ENCODE results near the gene ADAMTSL2.

The ADAMTSL2 gene

GRCh38 chr9:133612816-133613215, 78.3 kb downstream of the ADAMTSL2 start:
- no peak overlapping the region for H4K8ac ChIP-seq (ENCODE audit: low read depth, low read length)
- no peak overlapping the region for H2BK15ac ChIP-seq (ENCODE audit: low read length)
- H3K4ac ChIP-seq (ENCODE audit: low read length), result no peak overlapping the region
- no CpG with 5 or more reads among the region's 8 CpGs for WGBS, 2 donors (ENCODE audit: extremely low coverage in 2 of 2, insufficient read length in 2 of 2, insufficient replicate concordance in 1 of 2)
- H2BK120ac ChIP-seq (ENCODE audit: low read depth, low read length), result no peak overlapping the region
- no peak overlapping the region for H3K23ac ChIP-seq (ENCODE audit: low read depth, low read length, poor library complexity)
- H3K36me3 ChIP-seq (replicated peaks in 1 of 2; ENCODE audit: control insufficient read depth in 2 of 2, insufficient read depth in 2 of 2, low read length in 2 of 2), result no peaks in the 10 kb centered on the region
- peaks cover 0 to 90% (median 17%) of the 10 kb centered on the region in 3 experiments for H3K27me3 ChIP-seq (ENCODE audit: control insufficient read depth in 3 of 3, insufficient read depth in 3 of 3, low read depth in 1 of 3, low read length in 3 of 3)
- H3K14ac ChIP-seq (ENCODE audit: low read length), result no peak overlapping the region
- H3K9me3 ChIP-seq (replicated peaks in 1 of 2; ENCODE audit: control insufficient read depth in 2 of 2, insufficient read depth in 1 of 2, low read depth in 1 of 2, low read length in 2 of 2), result no peaks in the 10 kb centered on the region
- H3K4me2 ChIP-seq (ENCODE audit: insufficient read depth, low read length, poor library complexity, severe bottlenecking), result no peak overlapping the region
- no peak overlapping the region for H2AK5ac ChIP-seq (ENCODE audit: low read depth, low read length)
- H2BK12ac ChIP-seq (ENCODE audit: low read length), result no peak overlapping the region
- H2AFZ ChIP-seq (ENCODE audit: low read length), result no peak overlapping the region
- no peak overlapping the region for H3K18ac ChIP-seq (ENCODE audit: low read length)
- no peak overlapping the region for H3K9ac ChIP-seq (ENCODE audit: low read depth, low read length, poor library complexity)
- no peaks in the 10 kb centered on the region for H3K79me1 ChIP-seq (ENCODE audit: low read depth, low read length)
- no peak overlapping the region for H3K4me3 ChIP-seq (ENCODE audit: low read length in 2 of 2)
- DNase-seq (ENCODE audit: low spot score), result no peak
- no peak overlapping the region for H2BK5ac ChIP-seq (ENCODE audit: low read length)
- H3K4me1 ChIP-seq (ENCODE audit: control insufficient read depth in 2 of 2, insufficient read depth in 1 of 2, low read depth in 1 of 2, low read length in 2 of 2), result peaks cover 3 to 4% of the 10 kb centered on the region in 2 donors
- H3K27ac ChIP-seq (replicated peaks; ENCODE audit: low read length), result no peak overlapping the region
- no peak overlapping the region for H4K91ac ChIP-seq (ENCODE audit: low read depth, low read length, poor library complexity)

- Histone ChIP-seq H3K27me3 (ENCODE audit: control insufficient read depth in 3 of 3, insufficient read depth in 3 of 3, low read depth in 1 of 3, low read length in 3 of 3) (peaks cover 0 to 90% (median 11%) of the 10 kb centered on the region in 3 experiments), H2BK120ac (ENCODE audit: low read depth, low read length) (no peak overlapping the region), H3K4ac (ENCODE audit: low read length) (no peak overlapping the region), H3K4me3 (ENCODE audit: low read length in 2 of 2) (no peak overlapping the region), H3K36me3 (replicated peaks in 1 of 2; ENCODE audit: control insufficient read depth in 2 of 2, insufficient read depth in 2 of 2, low read length in 2 of 2) (no peaks in the 10 kb centered on the region), H2BK15ac (ENCODE audit: low read length) (no peak overlapping the region), H3K27ac (replicated peaks; ENCODE audit: low read length) (no peak overlapping the region), H3K4me1 (ENCODE audit: control insufficient read depth in 2 of 2, insufficient read depth in 1 of 2, low read depth in 1 of 2, low read length in 2 of 2) (peaks cover 3 to 4% of the 10 kb centered on the region in 2 donors), H2BK12ac (ENCODE audit: low read length) (no peak overlapping the region), H3K4me2 (ENCODE audit: insufficient read depth, low read length, poor library complexity, severe bottlenecking) (no peak overlapping the region), H3K9me3 (replicated peaks in 1 of 2; ENCODE audit: control insufficient read depth in 2 of 2, insufficient read depth in 1 of 2, low read depth in 1 of 2, low read length in 2 of 2) (no peaks in the 10 kb centered on the region), H2BK5ac (ENCODE audit: low read length) (no peak overlapping the region), H3K23ac (ENCODE audit: low read depth, low read length, poor library complexity) (no peak overlapping the region), H2AK5ac (ENCODE audit: low read depth, low read length) (no peak overlapping the region), H3K79me1 (ENCODE audit: low read depth, low read length) (no peaks in the 10 kb centered on the region), H3K9ac (ENCODE audit: low read depth, low read length, poor library complexity) (no peak overlapping the region), H2AFZ (ENCODE audit: low read length) (no peak overlapping the region), H3K14ac (ENCODE audit: low read length) (no peak overlapping the region), H4K8ac (ENCODE audit: low read depth, low read length) (no peak overlapping the region), H4K91ac (ENCODE audit: low read depth, low read length, poor library complexity) (no peak overlapping the region), H3K18ac (ENCODE audit: low read length) (no peak overlapping the region)
- DNase-seq (ENCODE audit: low spot score), result no peak
- WGBS, 2 donors (ENCODE audit: extremely low coverage in 2 of 2, insufficient read length in 2 of 2, insufficient replicate concordance in 1 of 2), result no CpG with 5 or more reads among the region's 16 CpGs
These were observed 78.9 kb downstream of the ADAMTSL2 start for GRCh38 chr9:133613432-133613831.

GRCh38 chr9:133614056-133614455, 79.6 kb downstream of the ADAMTSL2 start:
- H3K4me1 ChIP-seq (ENCODE audit: control insufficient read depth in 2 of 2, insufficient read depth in 1 of 2, low read depth in 1 of 2, low read length in 2 of 2), result peaks cover 3 to 4% of the 10 kb centered on the region in 2 donors
- H3K4ac ChIP-seq (ENCODE audit: low read length), result no peak overlapping the region
- no peak overlapping the region for H4K91ac ChIP-seq (ENCODE audit: low read depth, low read length, poor library complexity)
- H3K79me1 ChIP-seq (ENCODE audit: low read depth, low read length), result no peaks in the 10 kb centered on the region
- peaks cover 0 to 88% (median 5%) of the 10 kb centered on the region in 3 experiments for H3K27me3 ChIP-seq (ENCODE audit: control insufficient read depth in 3 of 3, insufficient read depth in 3 of 3, low read depth in 1 of 3, low read length in 3 of 3)
- no peak overlapping the region for H3K23ac ChIP-seq (ENCODE audit: low read depth, low read length, poor library complexity)
- H3K36me3 ChIP-seq (replicated peaks in 1 of 2; ENCODE audit: control insufficient read depth in 2 of 2, insufficient read depth in 2 of 2, low read length in 2 of 2), result no peaks in the 10 kb centered on the region
- no peak overlapping the region for H2BK5ac ChIP-seq (ENCODE audit: low read length)
- no peak overlapping the region for H3K9ac ChIP-seq (ENCODE audit: low read depth, low read length, poor library complexity)
- H3K9me3 ChIP-seq (replicated peaks in 1 of 2; ENCODE audit: control insufficient read depth in 2 of 2, insufficient read depth in 1 of 2, low read depth in 1 of 2, low read length in 2 of 2), result no peaks in the 10 kb centered on the region
- no peak for DNase-seq (ENCODE audit: low spot score)
- no peak overlapping the region for H2BK12ac ChIP-seq (ENCODE audit: low read length)
- WGBS, 2 donors (ENCODE audit: extremely low coverage in 2 of 2, insufficient read length in 2 of 2, insufficient replicate concordance in 1 of 2), result no CpG with 5 or more reads among the region's 10 CpGs
- H3K18ac ChIP-seq (ENCODE audit: low read length), result no peak overlapping the region
- no peak overlapping the region for H2BK120ac ChIP-seq (ENCODE audit: low read depth, low read length)
- no peak overlapping the region for H3K4me3 ChIP-seq (ENCODE audit: low read length in 2 of 2)
- no peak overlapping the region for H2BK15ac ChIP-seq (ENCODE audit: low read length)
- H3K4me2 ChIP-seq (ENCODE audit: insufficient read depth, low read length, poor library complexity, severe bottlenecking), result no peak overlapping the region
- no peak overlapping the region for H3K27ac ChIP-seq (replicated peaks; ENCODE audit: low read length)
- no peak overlapping the region for H2AK5ac ChIP-seq (ENCODE audit: low read depth, low read length)
- H3K14ac ChIP-seq (ENCODE audit: low read length), result no peak overlapping the region
- H2AFZ ChIP-seq (ENCODE audit: low read length), result no peak overlapping the region
- no peak overlapping the region for H4K8ac ChIP-seq (ENCODE audit: low read depth, low read length)

GRCh38 chr9:133614678-133615077, 80.2 kb downstream of the ADAMTSL2 start:
- Histone ChIP-seq H3K18ac (ENCODE audit: low read length) (peak overlapping the region; percentile 62), H3K9me3 (replicated peaks in 1 of 2; ENCODE audit: control insufficient read depth in 2 of 2, insufficient read depth in 1 of 2, low read depth in 1 of 2, low read length in 2 of 2) (no peaks in the 10 kb centered on the region), H4K91ac (ENCODE audit: low read depth, low read length, poor library complexity) (no peak overlapping the region), H2BK120ac (ENCODE audit: low read depth, low read length) (no peak overlapping the region), H3K4me3 (ENCODE audit: low read length in 2 of 2) (no peak overlapping the region), H3K9ac (ENCODE audit: low read depth, low read length, poor library complexity) (no peak overlapping the region), H2BK15ac (ENCODE audit: low read length) (no peak overlapping the region), H2BK5ac (ENCODE audit: low read length) (no peak overlapping the region), H3K4ac (ENCODE audit: low read length) (no peak overlapping the region), H3K27ac (replicated peaks; ENCODE audit: low read length) (no peak overlapping the region), H3K14ac (ENCODE audit: low read length) (no peak overlapping the region), H3K36me3 (replicated peaks in 1 of 2; ENCODE audit: control insufficient read depth in 2 of 2, insufficient read depth in 2 of 2, low read length in 2 of 2) (no peaks in the 10 kb centered on the region), H2BK12ac (ENCODE audit: low read length) (no peak overlapping the region), H4K8ac (ENCODE audit: low read depth, low read length) (no peak overlapping the region), H3K27me3 (ENCODE audit: control insufficient read depth in 3 of 3, insufficient read depth in 3 of 3, low read depth in 1 of 3, low read length in 3 of 3) (peaks cover 0 to 87% (median 2%) of the 10 kb centered on the region in 3 experiments), H3K4me1 (ENCODE audit: control insufficient read depth in 2 of 2, insufficient read depth in 1 of 2, low read depth in 1 of 2, low read length in 2 of 2) (peaks cover 3 to 4% of the 10 kb centered on the region in 2 donors), H2AFZ (ENCODE audit: low read length) (no peak overlapping the region), H3K23ac (ENCODE audit: low read depth, low read length, poor library complexity) (no peak overlapping the region), H3K79me1 (ENCODE audit: low read depth, low read length) (no peaks in the 10 kb centered on the region), H3K4me2 (ENCODE audit: insufficient read depth, low read length, poor library complexity, severe bottlenecking) (no peak overlapping the region), H2AK5ac (ENCODE audit: low read depth, low read length) (no peak overlapping the region)
- DNase-seq (ENCODE audit: low spot score), result no peak
- no CpG with 5 or more reads among the region's 5 CpGs for WGBS, 2 donors (ENCODE audit: extremely low coverage in 2 of 2, insufficient read length in 2 of 2, insufficient replicate concordance in 1 of 2)
